ENCODE results near the gene PKDCC. TPM values are rescaled to one million over a fixed set of nuclear protein-coding genes. Genes with fewer than 3 reads are reported as not detected.

PKDCC gene
- total RNA-seq, 6 experiments from 2014 or later: not detected

DNA sequence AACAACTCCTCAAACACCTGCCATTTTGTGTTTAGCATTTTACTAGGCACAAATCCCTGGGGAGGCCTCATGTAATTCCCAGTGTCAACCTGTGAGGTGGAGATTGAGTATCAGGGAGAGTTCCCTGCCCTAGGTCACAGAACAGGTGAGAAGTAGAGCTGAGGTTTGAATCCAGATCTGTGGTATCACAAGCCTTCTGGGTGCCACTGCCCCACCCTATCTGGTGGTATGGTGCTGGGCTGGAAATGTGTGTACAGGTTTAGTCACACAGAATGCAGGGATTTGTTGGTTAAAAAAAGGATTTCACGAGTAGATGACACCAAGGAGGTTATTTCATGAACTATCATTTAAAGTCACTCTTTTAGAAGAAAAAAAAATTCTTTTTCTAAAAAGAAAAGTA lies 35.7 kb upstream of the PKDCC start:
- Mint-ChIP-seq H3K4me1 (ENCODE audit: low read depth) (peaks cover 25% of the 10 kb centered on the region), H3K36me3 (ENCODE audit: low read depth) (no peaks in the 10 kb centered on the region), H3K4me3 (no peak overlapping the region), H3K27ac (no peak overlapping the region), H3K9me3 (no peaks in the 10 kb centered on the region; the same call in 1 of the 2 replicates), H3K27me3 (ENCODE audit: insufficient read depth) (peaks cover 14% of the 10 kb centered on the region)
- DNase-seq: no peak
- TF ChIP-seq, protein P1, sequence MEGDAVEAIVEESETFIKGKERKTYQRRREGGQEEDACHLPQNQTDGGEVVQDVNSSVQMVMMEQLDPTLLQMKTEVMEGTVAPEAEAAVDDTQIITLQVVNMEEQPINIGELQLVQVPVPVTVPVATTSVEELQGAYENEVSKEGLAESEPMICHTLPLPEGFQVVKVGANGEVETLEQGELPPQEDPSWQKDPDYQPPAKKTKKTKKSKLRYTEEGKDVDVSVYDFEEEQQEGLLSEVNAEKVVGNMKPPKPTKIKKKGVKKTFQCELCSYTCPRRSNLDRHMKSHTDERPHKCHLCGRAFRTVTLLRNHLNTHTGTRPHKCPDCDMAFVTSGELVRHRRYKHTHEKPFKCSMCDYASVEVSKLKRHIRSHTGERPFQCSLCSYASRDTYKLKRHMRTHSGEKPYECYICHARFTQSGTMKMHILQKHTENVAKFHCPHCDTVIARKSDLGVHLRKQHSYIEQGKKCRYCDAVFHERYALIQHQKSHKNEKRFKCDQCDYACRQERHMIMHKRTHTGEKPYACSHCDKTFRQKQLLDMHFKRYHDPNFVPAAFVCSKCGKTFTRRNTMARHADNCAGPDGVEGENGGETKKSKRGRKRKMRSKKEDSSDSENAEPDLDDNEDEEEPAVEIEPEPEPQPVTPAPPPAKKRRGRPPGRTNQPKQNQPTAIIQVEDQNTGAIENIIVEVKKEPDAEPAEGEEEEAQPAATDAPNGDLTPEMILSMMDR (IDR thresholded peaks at IDR 0.05): no peak

GRCh38 chr2:42012651-42013050 lies 35.2 kb upstream of the PKDCC start:
- peaks cover 25% of the 10 kb centered on the region for H3K4me1 Mint-ChIP-seq (ENCODE audit: low read depth)
- no peaks in the 10 kb centered on the region; the same call in 1 of the 2 replicates for H3K9me3 Mint-ChIP-seq
- DNase-seq: no peak
- TF ChIP-seq, protein P1 (IDR thresholded peaks at IDR 0.05): no peak
- H3K4me3 Mint-ChIP-seq: no peak overlapping the region
- H3K36me3 Mint-ChIP-seq (ENCODE audit: low read depth): no peaks in the 10 kb centered on the region
- no peak overlapping the region for H3K27ac Mint-ChIP-seq
- peaks cover 14% of the 10 kb centered on the region for H3K27me3 Mint-ChIP-seq (ENCODE audit: insufficient read depth)

DNA sequence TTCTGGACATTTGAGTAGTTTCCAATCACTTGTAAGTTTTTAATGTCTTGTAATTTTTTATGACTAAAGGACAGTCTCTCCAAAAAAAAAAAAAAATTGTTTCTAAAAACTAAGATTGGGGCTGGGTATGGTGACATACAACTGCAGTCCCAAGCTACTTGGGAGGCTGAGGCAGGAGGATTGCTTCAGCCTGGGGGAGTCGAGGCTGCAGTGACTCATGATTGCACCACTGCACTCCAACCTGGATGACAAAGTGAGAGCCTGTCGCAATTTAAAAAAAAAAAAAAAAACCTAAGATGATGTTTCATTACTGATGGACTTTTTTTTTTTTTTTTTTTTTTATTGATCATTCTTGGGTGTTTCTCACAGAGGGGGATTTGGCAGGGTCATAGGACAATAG lies 34.4 kb upstream of the PKDCC start:
- H3K36me3 Mint-ChIP-seq (ENCODE audit: low read depth): no peaks in the 10 kb centered on the region

DNA sequence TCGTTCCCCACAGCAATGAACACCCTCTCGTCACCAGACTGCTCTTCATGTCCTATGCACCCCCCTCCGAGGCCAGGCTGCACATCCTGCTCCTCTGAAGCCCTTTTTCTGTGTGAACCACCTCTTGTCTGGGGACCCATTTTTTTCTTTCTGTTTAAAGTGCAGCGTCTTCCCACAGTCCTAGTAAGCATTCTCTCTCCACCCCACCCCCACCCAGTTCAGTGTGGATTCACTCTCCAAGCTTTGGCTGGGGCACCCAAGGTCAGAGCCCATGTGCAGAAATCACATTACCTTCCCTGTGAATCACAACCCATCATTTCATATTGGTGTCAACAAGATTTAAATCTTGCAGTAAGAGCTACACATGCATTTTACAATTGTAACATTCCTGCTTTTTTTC lies 26.4 kb upstream of the PKDCC start:
- H3K4me3 Mint-ChIP-seq: no peak overlapping the region
- DNase-seq: no peak
- H3K27ac Mint-ChIP-seq: no peak overlapping the region

More for the DNA sequence above, 34.4 kb upstream of the PKDCC start:
- DNase-seq: no peak
- Mint-ChIP-seq H3K27me3 (ENCODE audit: insufficient read depth) (peaks cover 10% of the 10 kb centered on the region), H3K4me3 (no peak overlapping the region), H3K9me3 (no peaks in the 10 kb centered on the region; the same call in 1 of the 2 replicates), H3K27ac (no peak overlapping the region), H3K4me1 (ENCODE audit: low read depth) (peaks cover 21% of the 10 kb centered on the region)
- TF ChIP-seq, protein P1 (IDR thresholded peaks at IDR 0.05): no peak

GRCh38 chr2:42025151-42025582 lies 22.7 kb upstream of the PKDCC start:
- H3K9me3 Mint-ChIP-seq: no peaks in the 10 kb centered on the region

More for the DNA sequence above, 26.4 kb upstream of the PKDCC start:
- Mint-ChIP-seq H3K9me3 (no peaks in the 10 kb centered on the region), H3K27me3 (ENCODE audit: insufficient read depth) (peaks cover 21% of the 10 kb centered on the region), H3K36me3 (ENCODE audit: low read depth) (no peaks in the 10 kb centered on the region), H3K4me1 (ENCODE audit: low read depth) (0 out of 2 replicates have a peak, but pooled peaks cover 4% of the 10 kb centered on the region)
- TF ChIP-seq, protein P1 (IDR thresholded peaks at IDR 0.05): no peak

More at GRCh38 chr2:42025151-42025582, 22.7 kb upstream of the PKDCC start:
- Mint-ChIP-seq H3K36me3 (ENCODE audit: low read depth) (no peaks in the 10 kb centered on the region), H3K27ac (no peak overlapping the region), H3K27me3 (ENCODE audit: insufficient read depth) (peaks cover 16% of the 10 kb centered on the region), H3K4me1 (ENCODE audit: low read depth) (0 out of 2 replicates have a peak, but pooled peaks cover 4% of the 10 kb centered on the region), H3K4me3 (no peak overlapping the region)
- no peak for DNase-seq
- TF ChIP-seq, protein P1 (IDR thresholded peaks at IDR 0.05): no peak

Data from HFFc6 (cell line).